Measurements from ENCODE around the gene KIF1A.
A peak's percentile ranks its signal among the peaks of the same experiment; 100 is the strongest.

The KIF1A gene

GRCh38 chr2:240736281-240737250 lies 83.5 kb downstream of the KIF1A start:
- no peak for DNase-seq

GRCh38 chr2:240735476-240735875 lies 84.5 kb downstream of the KIF1A start:
- DNase-seq, result no peak

GRCh38 chr2:240734756-240735155 lies 85.3 kb downstream of the KIF1A start:
- no peak for DNase-seq

- DNase-seq, result no peak
Measured at GRCh38 chr2:240733803-240734495, 86.1 kb downstream of the KIF1A start.

- no peak for DNase-seq
Measured at GRCh38 chr2:240732911-240733622, 87.0 kb downstream of the KIF1A start.

GRCh38 chr2:240732184-240732583 lies 87.8 kb downstream of the KIF1A start:
- DNase-seq, result no peak

GRCh38 chr2:240731178-240731545 lies 88.9 kb downstream of the KIF1A start:
- DNase-seq, result peak in 1 of 56 donors; percentile 19

- DNase-seq, result no peak
Measured at GRCh38 chr2:240730501-240731177, 89.4 kb downstream of the KIF1A start.

GRCh38 chr2:240728827-240729226 lies 91.2 kb downstream of the KIF1A start:
- no peak for DNase-seq

GRCh38 chr2:240728361-240728760 lies 91.7 kb downstream of the KIF1A start:
- DNase-seq, result no peak

- DNase-seq, result no peak
Measured at GRCh38 chr2:240727913-240728312, 92.1 kb downstream of the KIF1A start.

GRCh38 chr2:240727439-240727838 lies 92.6 kb downstream of the KIF1A start:
- no peak for DNase-seq

GRCh38 chr2:240726876-240727275 lies 93.1 kb downstream of the KIF1A start:
- DNase-seq, result no peak

GRCh38 chr2:240725671-240726070 lies 94.3 kb downstream of the KIF1A start:
- no peak for DNase-seq

- DNase-seq, result no peak
Measured at GRCh38 chr2:240725266-240725665, 94.8 kb downstream of the KIF1A start.

GRCh38 chr2:240724431-240724830 lies 95.6 kb downstream of the KIF1A start:
- DNase-seq, result no peak

GRCh38 chr2:240723851-240724250 lies 96.2 kb downstream of the KIF1A start:
- DNase-seq, result no peak

GRCh38 chr2:240722796-240723735 lies 97.0 kb downstream of the KIF1A start:
- DNase-seq, result no peak

GRCh38 chr2:240722376-240722775 lies 97.6 kb downstream of the KIF1A start:
- no peak for DNase-seq

GRCh38 chr2:240721596-240722180 lies 98.3 kb downstream of the KIF1A start:
- no peak for DNase-seq

All from amygdala (tissue), 56 donors.